ENCODE results near the gene C8G. TPM values are rescaled to one million over a fixed set of nuclear protein-coding genes. Genes with fewer than 3 reads are reported as not detected.
A peak's percentile ranks its signal among the peaks of the same experiment; 100 is the strongest.

C8G gene
- total and polyA plus RNA-seq, 2 of the 8 experiments (the other 6 are each of a cell fraction or from before 2014, with no cell fraction given) = 0.62 to 0.80 TPM

GRCh38 chr9:136985027-136985602 lies 40.1 kb downstream of the C8G start (continued):
- TF ChIP-seq NRF1 (IDR thresholded peaks at IDR 0.05; ENCODE audit: low read depth, low read length) (no peak), SUZ12 (IDR thresholded peaks at IDR 0.05; ENCODE audit: low read length) (peak; percentile 66), SP4 (IDR thresholded peaks at IDR 0.05; ENCODE audit: low read length) (no peak), CHD7 (IDR thresholded peaks at IDR 0.05; ENCODE audit: insufficient replicate concordance, low read length) (no peak), RNF2 (IDR thresholded peaks at IDR 0.05; ENCODE audit: borderline replicate concordance, low read depth, low read length, missing control alignments, poor library complexity, severe bottlenecking) (no peak)
